Daoy (cell line): ENCODE data around the gene USP8. TPM values are rescaled to one million over a fixed set of nuclear protein-coding genes. Genes with fewer than 3 reads are reported as not detected.
"Not testable (repeated sequence)": the region's sequence is repeated elsewhere in the genome, so short reads cannot be mapped to it uniquely, and the experiment has no call there.

ENCODE experiments used
- DNase-seq: peaks from one replicate; pipeline ENCODE4 v3.0.0-alpha.2; 2015; ENCODE audit warnings: low read depth
- total RNA-seq: library from RNA; depleted of rRNA; stranded (reverse); fragments of >200 nt; shearing (Covaris generic); gene quantifications from 2 replicates; pipeline ENCODE4 v1.2.3, GENCODE V29; 2014; rRNA removed

Gene USP8
- 93.2 and 112 TPM in 2 replicates for total RNA-seq

GRCh38 chr15:50424066-50424890, at the start of gene USP8:
Gene USP8, plus strand, starts transcription at chr15:50424405. Its CDS starts 14,669 bp downstream, at chr15:50439074.
- peak; percentile 100 for DNase-seq

GRCh38 chr15:50377867-50378751, 46.1 kb upstream of the USP8 start:
- DNase-seq = no peak

- DNase-seq = no peak
Measured at GRCh38 chr15:50378776-50379175, 45.4 kb upstream of the USP8 start.

- DNase-seq = not testable (repeated sequence)
Measured at GRCh38 chr15:50379413-50379812, 44.8 kb upstream of the USP8 start.

- no peak for DNase-seq
Measured at GRCh38 chr15:50380089-50380488, 44.1 kb upstream of the USP8 start.

GRCh38 chr15:50381438-50381837, 42.8 kb upstream of the USP8 start:
- DNase-seq = no peak

- not testable (repeated sequence) for DNase-seq
Measured at GRCh38 chr15:50382408-50382807, 41.8 kb upstream of the USP8 start.

- DNase-seq = no peak
Measured at GRCh38 chr15:50390554-50391264, 33.5 kb upstream of the USP8 start.

GRCh38 chr15:50391561-50391960, 32.6 kb upstream of the USP8 start:
- DNase-seq = not testable (repeated sequence)

GRCh38 chr15:50411870-50412269, 12.3 kb upstream of the USP8 start:
- no peak for DNase-seq

- DNase-seq = no peak
Measured at GRCh38 chr15:50414624-50415023, 9.6 kb upstream of the USP8 start.

GRCh38 chr15:50415752-50416404, 8.3 kb upstream of the USP8 start:
- no peak for DNase-seq

- no peak for DNase-seq
Measured at GRCh38 chr15:50416890-50417289, 7.3 kb upstream of the USP8 start.

- peak; percentile 51 for DNase-seq
Measured at GRCh38 chr15:50418041-50418583, 6.1 kb upstream of the USP8 start.

- no peak for DNase-seq
Measured at GRCh38 chr15:50425219-50425618, 1.0 kb downstream of the USP8 start.

GRCh38 chr15:50425678-50426246, 1.6 kb downstream of the USP8 start:
- not testable (repeated sequence) for DNase-seq

- no peak for DNase-seq
Measured at GRCh38 chr15:50426428-50426827, 2.2 kb downstream of the USP8 start.

GRCh38 chr15:50431204-50431603, 7.0 kb downstream of the USP8 start:
- no peak for DNase-seq

- DNase-seq = no peak
Measured at GRCh38 chr15:50432230-50432629, 8.0 kb downstream of the USP8 start.

GRCh38 chr15:50435772-50436171, 11.6 kb downstream of the USP8 start:
- no peak for DNase-seq

GRCh38 chr15:50438251-50438650, 14.0 kb downstream of the USP8 start:
- no peak for DNase-seq
